Kidney epithelial cell (primary cell): ENCODE results near the gene GARS1. TPM values are rescaled to one million over a fixed set of nuclear protein-coding genes. Genes with fewer than 3 reads are reported as not detected.

Experiments used
- DNase-seq: peaks from one replicate; pipeline ENCODE4 v3.0.0-alpha.2; 2010; ENCODE audit warnings: low read depth
- H3K27me3 ChIP-seq: 2 replicates; pipeline ENCODE4 v1.6.0; 2011; ENCODE audit warnings: low read length; ENCODE audit not compliant: control insufficient read depth, insufficient read depth
- H3K36me3 ChIP-seq: 2 replicates; pipeline ENCODE4 v1.5.1; 2011; ENCODE audit warnings: low read length; ENCODE audit not compliant: control insufficient read depth, insufficient read depth
- H3K4me3 ChIP-seq: 2 replicates; pipeline ENCODE4 v1.5.1; 2011; ENCODE audit warnings: low read depth, mild to moderate bottlenecking, control low read depth, low read length
- total RNA-seq: library from RNA; depleted of rRNA; stranded (reverse); fragments of >200 nt; gene quantifications from 2 replicates; pipeline ENCODE4 v1.2.3, GENCODE V29; 2015
- TF ChIP-seq, protein P1 (sequence below): IDR thresholded peaks from 2 replicates; pipeline ENCODE4 v1.5.1; 2011; ENCODE audit warnings: mild to moderate bottlenecking, moderate library complexity, low read length, control low read depth, inconsistent platforms; ENCODE audit not compliant: insufficient read depth, poor library complexity, severe bottlenecking

The GARS1 gene
- total RNA-seq, 1 donor from 2014 or later: 354 TPM

DNA sequence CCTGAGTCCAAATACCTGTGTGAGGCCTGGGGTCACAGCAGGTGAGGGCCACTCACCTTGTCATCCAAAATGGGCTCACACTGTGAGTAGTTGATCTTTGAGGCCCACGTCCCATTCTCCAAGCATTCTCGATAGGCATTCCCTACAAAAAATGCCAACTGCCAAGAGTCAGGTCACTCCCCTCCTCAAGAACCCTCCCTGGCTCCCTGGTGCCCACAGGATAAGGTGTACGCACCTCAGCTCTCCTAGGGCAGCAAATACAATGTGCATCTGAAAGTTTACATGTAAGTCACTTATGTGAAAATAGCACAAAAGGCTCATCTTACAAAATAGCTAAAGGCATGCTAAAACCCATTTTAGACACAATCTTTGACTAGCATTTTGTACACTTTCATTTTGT lies 72.5 kb downstream of the GARS1 start:
- H3K4me3 ChIP-seq: no peak overlapping the region
- no peaks in the 10 kb centered on the region for H3K36me3 ChIP-seq
- no peaks in the 10 kb centered on the region for H3K27me3 ChIP-seq
- no peak for DNase-seq
- TF ChIP-seq, protein P1, sequence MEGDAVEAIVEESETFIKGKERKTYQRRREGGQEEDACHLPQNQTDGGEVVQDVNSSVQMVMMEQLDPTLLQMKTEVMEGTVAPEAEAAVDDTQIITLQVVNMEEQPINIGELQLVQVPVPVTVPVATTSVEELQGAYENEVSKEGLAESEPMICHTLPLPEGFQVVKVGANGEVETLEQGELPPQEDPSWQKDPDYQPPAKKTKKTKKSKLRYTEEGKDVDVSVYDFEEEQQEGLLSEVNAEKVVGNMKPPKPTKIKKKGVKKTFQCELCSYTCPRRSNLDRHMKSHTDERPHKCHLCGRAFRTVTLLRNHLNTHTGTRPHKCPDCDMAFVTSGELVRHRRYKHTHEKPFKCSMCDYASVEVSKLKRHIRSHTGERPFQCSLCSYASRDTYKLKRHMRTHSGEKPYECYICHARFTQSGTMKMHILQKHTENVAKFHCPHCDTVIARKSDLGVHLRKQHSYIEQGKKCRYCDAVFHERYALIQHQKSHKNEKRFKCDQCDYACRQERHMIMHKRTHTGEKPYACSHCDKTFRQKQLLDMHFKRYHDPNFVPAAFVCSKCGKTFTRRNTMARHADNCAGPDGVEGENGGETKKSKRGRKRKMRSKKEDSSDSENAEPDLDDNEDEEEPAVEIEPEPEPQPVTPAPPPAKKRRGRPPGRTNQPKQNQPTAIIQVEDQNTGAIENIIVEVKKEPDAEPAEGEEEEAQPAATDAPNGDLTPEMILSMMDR: no peak

DNA sequence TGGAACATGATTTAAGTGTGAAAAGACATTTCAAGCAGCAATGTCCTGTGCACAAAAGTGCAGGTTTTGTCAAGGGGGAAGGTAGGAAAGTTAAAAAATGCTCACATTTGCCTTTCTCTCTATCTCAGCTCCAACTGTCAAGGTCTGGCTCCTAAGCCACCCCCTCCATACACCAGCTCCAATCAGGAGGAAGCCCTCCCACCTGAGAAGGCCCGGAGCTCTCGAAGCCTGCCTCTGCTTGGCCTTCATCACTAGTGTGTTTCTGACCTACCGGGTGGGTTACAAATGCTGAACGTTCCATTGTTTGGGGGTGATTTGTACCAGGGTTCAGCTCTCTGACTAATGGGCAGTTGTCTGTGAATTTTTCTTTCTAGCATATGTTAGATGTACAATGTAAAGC lies 73.4 kb downstream of the GARS1 start:
- Histone ChIP-seq H3K36me3 (no peaks in the 10 kb centered on the region), H3K27me3 (no peaks in the 10 kb centered on the region), H3K4me3 (no peak overlapping the region)
- TF ChIP-seq, protein P1: no peak
- no peak for DNase-seq

DNA sequence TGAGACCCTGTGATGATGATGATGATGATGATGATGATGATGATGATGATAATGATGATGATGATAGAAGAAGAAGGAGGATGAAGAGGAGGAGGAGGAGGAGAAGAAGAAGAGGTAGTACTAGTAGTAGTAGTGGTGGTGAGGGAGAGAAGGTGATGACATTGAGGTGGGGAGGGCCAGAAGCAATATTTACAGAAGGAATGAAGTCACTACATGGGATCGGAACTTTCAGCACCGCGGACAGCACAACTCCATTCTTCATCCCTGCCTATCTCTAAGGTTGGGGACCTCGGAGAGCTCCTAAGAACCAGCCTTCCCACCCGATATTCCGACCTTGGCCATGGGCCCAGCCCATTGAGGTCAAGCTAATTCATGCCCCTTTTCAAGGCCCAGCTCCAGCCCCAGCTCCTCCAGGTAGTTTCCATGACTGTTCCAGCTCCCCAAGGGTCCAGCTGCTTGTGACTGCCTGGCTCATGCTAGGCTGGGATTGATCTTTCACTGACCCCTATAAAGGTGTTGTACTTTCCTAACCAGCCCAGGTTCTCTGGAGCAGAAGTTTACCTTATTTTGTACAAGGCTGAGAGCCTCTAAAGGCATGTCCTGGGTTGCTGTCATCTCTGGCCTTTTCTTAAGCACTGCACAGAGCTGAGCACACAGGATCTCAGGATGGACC lies 77.3 kb downstream of the GARS1 start:
- H3K36me3 ChIP-seq: no peaks in the 10 kb centered on the region
- H3K4me3 ChIP-seq: no peak overlapping the region
- H3K27me3 ChIP-seq: no peaks in the 10 kb centered on the region
- TF ChIP-seq, protein P1: no peak
- peak; percentile 18 for DNase-seq

DNA sequence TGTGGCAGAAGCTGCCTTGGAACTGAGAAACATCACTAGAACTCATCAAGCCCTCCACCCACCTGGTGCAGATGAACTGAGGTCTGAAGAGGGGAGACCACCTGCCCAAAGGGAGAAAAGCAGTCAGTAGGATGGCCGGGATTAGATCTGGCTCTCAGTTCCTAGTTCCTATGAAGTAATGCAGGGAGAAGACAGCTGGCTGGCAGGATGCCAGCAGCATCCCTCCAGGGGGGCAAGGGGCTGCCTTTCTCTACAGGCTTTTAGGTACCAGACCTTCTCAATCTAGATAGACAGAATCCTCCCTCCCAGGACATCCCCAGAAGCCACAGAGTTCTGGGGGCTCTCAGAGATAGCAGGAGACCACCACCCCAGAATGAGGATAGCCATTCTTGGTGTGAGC lies 79.7 kb downstream of the GARS1 start:
- no peak overlapping the region for H3K4me3 ChIP-seq
- peaks cover 4% of the 10 kb centered on the region for H3K27me3 ChIP-seq
- no peak for DNase-seq
- no peaks in the 10 kb centered on the region for H3K36me3 ChIP-seq
- TF ChIP-seq, protein P1: no peak

DNA sequence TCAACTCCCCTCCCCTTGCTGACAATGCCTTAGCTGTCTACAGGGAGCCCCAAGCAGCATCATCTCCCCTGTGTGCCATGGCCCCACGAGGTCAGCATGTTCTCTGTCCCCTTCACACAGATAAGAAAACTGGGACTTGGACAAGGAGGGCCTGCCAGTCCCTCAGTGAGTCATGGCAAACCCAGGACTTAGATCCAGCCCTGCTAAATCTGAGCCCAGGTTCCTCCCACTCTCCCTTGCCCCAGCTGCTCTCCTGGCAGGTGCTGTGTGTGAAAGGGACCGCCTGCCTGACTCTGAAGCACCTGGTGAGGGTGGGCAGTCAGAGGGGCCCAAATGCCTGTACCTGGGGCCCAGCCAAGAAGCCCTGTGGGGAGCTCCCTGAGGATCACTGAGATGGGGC lies 80.2 kb downstream of the GARS1 start:
- TF ChIP-seq, protein P1: no peak
- Histone ChIP-seq H3K27me3 (peaks cover 4% of the 10 kb centered on the region), H3K4me3 (no peak overlapping the region), H3K36me3 (no peaks in the 10 kb centered on the region)
- no peak for DNase-seq

DNA sequence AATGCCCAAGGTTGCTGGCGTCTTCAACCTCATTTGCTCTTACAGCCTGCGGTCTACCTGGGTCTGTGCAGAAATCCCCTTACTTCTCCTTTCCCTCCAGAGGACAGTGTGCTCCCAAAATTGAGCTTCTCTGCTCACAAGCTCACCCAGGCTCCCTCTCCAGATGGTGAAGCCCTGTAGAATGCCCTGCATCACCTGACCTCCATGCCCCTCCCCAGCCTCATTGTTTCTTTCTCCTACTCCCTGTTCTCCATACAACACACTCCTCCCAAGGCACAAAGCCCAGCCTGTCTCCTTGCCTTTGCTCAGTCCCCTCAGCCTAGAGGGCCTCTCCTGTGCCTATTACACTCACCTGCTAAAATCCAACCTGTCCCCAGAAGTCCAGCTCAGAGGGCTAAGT lies 84.1 kb downstream of the GARS1 start:
- TF ChIP-seq, protein P1: no peak
- DNase-seq: no peak
- Histone ChIP-seq H3K4me3 (no peak overlapping the region), H3K27me3 (peaks cover 43% of the 10 kb centered on the region), H3K36me3 (no peaks in the 10 kb centered on the region)
